T-helper 2 cell (primary cell): Measurements from ENCODE around the gene GALE.

Experiments used
- DNase-seq, 5 experiments: peaks; one replicate each; pipeline versions ENCODE4 v3.0.0 to v3.0.0-alpha.2; 2012 to 2022

GALE gene

GRCh38 chr1:23751050-23751814, 49.3 kb downstream of the GALE start:
- DNase-seq, result peak in 1 of 5 experiments; percentile 67

- DNase-seq, result no peak
These were observed 52.5 kb downstream of the GALE start for GRCh38 chr1:23748016-23748415.
